GM19467 (cell line): ENCODE data around the gene TBC1D32.
"Not testable (repeated sequence)": the region's sequence is repeated elsewhere in the genome, so short reads cannot be mapped to it uniquely, and the experiment has no call there.

Source experiments
- ATAC-seq: cut with Tn5 transposase; IDR thresholded peaks from one replicate; pipeline ENCODE4 v1.9.1; 2021; ENCODE audit warnings: mild to moderate bottlenecking, moderate library complexity; ENCODE audit not compliant: unreplicated experiment

Gene TBC1D32

GRCh38 chr6:121143476-121143875, 190.8 kb downstream of the TBC1D32 start:
- no peak for ATAC-seq

DNA sequence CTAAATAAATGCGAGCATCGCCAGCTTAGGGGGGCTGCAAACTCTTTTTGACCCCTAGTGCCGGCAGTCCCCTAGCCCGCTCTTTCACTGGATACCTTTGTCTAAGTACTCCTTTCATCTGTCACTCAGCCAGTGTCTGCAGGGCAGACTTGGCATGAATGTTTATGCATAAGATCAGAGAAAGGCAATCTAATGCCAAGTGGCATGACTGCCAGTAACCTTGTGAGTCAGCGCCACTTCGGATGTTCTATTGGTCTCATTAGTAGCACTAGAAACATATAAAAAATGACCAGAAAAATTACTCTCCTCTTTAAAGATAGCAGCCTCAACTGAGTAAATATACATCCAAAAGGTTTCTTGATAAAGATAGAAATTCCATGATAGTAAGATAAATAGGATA, 192.2 kb downstream of the TBC1D32 start:
- ATAC-seq = no peak

DNA sequence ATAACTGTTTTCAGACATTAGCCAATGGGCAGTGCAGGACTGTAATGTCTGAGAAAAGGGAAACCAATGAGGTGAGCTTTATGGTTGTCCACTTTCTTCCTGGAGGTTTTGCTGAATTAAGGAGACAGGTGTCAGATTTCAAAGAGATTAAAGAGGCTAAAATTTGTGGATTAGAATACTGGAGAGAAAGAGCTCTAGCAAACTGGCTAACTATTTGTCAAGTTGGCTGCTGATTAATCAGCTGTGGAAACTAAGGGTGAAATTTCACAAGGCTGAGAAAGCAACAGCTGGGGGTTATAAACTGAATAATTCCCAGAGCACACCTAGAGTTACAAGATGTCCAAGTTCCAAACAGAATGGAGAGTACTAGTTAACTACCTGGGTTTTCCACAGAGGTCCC, 198.9 kb downstream of the TBC1D32 start:
- no peak for ATAC-seq

- ATAC-seq = no peak
Measured at GRCh38 chr6:121134922-121135321, 199.4 kb downstream of the TBC1D32 start.

DNA sequence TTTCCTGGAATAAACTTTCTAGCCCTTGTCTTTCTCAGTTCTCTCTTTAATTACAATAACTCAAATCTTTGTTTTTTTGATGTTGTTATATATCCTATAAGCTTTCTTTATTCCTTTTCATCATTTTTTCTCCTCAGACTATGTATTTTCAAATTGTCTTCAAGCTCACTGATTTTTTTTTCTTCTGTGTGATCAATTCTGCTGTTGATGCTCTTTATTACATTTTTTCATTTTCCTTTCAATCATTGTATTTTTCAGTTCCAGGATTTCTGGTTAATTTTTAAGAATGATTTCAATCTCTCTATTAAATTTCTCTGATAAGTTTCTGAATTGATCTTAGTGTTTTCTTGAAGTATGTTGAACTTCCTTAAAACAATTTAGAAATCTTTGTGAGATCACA, 209.7 kb downstream of the TBC1D32 start:
- no peak for ATAC-seq

GRCh38 chr6:121112356-121112755, 221.9 kb downstream of the TBC1D32 start:
- no peak for ATAC-seq

DNA sequence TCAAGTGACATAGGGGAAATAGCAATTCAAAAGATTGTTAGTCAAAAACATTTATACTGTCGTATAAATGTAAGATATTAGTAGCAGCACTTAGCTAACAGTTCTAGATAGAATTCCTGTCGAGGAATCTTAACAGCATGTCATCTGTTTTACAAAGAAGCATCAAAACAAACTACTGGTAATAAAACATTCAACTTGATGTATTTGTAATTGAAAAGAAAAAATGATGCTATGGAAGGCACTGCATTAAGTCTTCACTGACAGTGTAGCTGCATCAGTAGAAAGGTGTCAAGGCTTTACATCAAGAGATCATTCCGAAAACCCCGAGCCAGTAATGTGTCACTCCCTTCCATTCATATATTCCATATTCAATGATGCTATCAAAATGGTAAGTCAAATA, 223.5 kb downstream of the TBC1D32 start:
- no peak for ATAC-seq

- no peak for ATAC-seq
Measured at GRCh38 chr6:121106962-121107361, 227.3 kb downstream of the TBC1D32 start.

DNA sequence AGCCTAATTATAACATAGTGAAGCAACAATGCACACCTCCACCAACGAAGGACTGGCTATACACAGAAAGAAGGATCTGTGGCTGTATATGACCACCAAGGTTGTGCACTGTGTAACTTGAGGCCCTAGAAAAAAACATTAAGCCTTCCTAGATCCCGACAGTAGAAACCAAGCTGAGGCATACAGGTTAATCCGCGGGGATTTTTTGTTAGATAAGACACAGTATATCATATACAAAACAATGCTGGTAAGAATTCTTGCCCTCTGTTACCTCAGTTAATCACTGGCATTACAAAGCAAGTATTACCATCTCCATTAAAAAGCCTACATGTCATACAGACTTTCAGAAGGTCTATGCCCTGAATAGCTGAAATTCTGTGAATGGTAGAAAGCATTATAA, 228.8 kb downstream of the TBC1D32 start:
- no peak for ATAC-seq

GRCh38 chr6:121093928-121094327, 240.4 kb downstream of the TBC1D32 start:
- no peak for ATAC-seq

DNA sequence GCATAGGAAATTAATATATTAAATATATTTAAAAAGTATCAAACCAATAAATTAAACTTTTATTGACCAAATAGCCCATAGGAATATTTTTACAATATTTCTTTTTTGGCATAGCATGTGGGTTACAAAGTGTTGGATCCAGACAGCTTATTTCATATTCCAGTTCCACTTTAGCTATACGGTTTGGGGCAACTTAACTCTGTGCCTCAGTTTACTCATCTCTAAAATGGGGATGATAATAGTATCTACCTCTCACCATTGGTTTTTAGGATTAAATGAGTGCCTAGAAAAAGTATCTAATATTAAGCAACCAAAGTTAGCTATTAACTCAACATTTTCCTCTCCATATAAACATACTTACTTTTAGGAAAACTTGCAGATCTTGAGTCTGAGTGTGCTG, 243.8 kb downstream of the TBC1D32 start:
- ATAC-seq = no peak

GRCh38 chr6:121086876-121087275, 247.4 kb downstream of the TBC1D32 start:
- ATAC-seq = no peak

GRCh38 chr6:121076119-121076518, 258.2 kb downstream of the TBC1D32 start:
- no peak for ATAC-seq

- not testable (repeated sequence) for ATAC-seq
Measured at GRCh38 chr6:121068749-121069148, 265.5 kb downstream of the TBC1D32 start.

GRCh38 chr6:121067381-121067780, 266.9 kb downstream of the TBC1D32 start:
- ATAC-seq = no peak

DNA sequence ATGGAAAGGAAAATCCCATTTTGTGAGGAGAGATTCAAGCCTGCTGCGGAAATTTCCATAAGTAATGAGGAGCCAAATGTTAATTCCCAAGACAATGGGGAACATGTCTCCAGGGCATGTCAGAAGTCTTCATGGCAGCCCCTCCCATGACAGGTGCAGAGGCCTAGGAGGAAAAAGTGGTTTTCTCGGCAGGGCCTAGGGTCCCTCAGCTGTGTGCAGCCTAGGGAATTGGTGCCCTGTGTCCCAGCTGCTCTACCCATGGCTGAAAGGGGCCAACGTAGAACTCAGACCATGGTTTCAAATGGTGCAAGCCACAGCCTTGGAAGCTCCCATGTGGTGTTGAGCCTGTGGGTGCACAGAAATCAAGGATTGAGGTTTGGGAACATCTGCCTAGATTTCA, 269.9 kb downstream of the TBC1D32 start:
- ATAC-seq = no peak

DNA sequence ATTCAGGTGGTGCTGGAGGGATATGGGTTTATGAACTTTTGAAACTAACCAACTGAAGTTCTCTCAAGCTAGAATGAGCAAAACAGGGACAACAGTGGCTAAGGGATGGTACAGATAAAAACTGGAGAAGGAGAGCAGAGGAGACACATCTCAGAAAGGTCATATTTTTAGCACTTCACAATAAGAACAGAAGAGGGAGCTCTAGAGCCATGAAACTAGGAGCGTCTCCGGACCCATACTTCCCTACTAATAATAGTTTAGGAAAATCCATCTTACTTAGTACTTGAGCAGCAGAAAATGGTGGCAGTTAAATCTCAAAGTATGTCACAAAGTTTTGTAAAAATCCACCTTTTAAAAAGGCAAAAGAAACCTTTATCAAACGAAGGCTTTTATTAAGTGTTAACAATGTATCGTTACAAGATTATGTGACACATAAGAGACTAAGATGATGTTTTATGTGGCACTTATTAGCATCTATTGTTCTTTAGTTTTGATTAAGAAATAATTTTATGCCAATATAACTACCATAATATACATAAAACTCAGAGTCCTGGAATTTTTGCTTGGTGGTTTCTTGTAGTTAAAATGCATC, 278.6 kb downstream of the TBC1D32 start:
- peak; percentile 60 for ATAC-seq

- ATAC-seq = not testable (repeated sequence)
Measured at GRCh38 chr6:121048593-121048992, 285.7 kb downstream of the TBC1D32 start.

DNA sequence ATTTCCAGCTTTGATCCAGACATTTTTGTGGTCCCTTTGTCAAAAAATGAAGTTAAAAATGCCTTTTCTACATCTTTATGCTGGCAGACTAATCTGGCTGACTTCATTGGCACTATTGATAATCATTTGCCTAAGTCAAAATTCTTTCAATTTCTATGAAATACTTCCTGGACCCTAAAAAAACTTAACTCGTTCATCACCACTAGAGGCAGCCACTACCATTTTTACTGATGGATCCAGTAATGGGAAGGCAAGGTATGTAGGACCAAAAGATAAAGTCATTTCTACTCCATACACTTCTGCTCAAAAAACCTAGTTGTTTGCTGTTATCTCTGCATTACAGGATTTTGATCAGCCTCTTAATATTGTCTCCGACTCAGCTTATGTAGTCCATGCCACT, 289.4 kb downstream of the TBC1D32 start:
- ATAC-seq = not testable (repeated sequence)

DNA sequence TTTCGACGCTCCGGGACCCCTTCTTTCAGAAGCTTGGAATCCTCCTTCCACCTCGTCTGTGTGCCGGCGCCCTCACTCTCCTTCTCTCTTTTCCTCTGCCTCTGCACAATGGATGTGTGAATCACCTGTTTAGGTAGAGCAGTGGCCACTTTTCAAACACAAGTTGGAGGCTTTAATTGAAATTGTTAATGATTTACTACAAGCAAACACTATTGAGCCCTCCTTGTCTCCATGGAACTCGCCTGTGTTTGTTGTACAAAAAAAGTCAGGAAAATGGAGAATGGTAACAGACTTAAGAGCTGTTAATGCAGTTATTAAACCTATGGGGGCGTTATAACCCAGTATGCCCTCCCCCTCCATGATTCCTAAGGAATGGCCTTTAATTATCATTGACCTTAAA, 290.6 kb downstream of the TBC1D32 start:
- not testable (repeated sequence) for ATAC-seq

GRCh38 chr6:121043211-121043610, 291.1 kb downstream of the TBC1D32 start:
- not testable (repeated sequence) for ATAC-seq

- no peak for ATAC-seq
Measured at GRCh38 chr6:121042766-121043165, 291.5 kb downstream of the TBC1D32 start.

DNA sequence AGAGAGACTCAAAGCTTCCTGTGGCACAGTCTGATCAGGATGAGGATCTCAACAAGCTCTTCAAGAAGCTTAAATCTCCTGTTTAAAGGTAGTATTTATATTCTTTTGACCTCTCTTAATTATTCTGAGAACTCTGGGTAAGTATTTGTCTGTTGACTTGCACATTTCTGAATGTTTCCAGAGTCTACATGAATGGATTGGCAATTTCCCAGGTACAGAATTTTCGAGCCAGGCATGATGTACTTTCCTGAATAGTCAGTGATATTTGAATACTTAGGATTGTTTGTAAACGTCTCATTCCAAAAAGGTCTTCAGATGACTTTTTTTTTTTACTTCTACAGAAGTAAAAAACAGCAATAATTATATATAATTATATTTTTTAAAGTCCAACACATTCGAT, 293.4 kb downstream of the TBC1D32 start:
- ATAC-seq = no peak
